C4-2B (cell line): ENCODE data around the gene CLIC4.

Source experiments
- CTCF ChIP-seq: fragments of 450-650 bp; conservative IDR thresholded peaks from 2 replicates; pipeline ENCODE4 v1.5.1; 2017; ENCODE audit warnings: mild to moderate bottlenecking
- ZFX ChIP-seq: fragments of 450-650 bp; IDR thresholded peaks from 2 replicates; pipeline ENCODE4 v1.6.1; 2017

- TF ChIP-seq CTCF, result no peak
- no peak for TF ChIP-seq ZFX
Measured at GRCh38 chr1:24705260-24706073, 39.8 kb upstream of the CLIC4 start.
